Endometrial microvascular endothelial cells (primary cell): Measurements from ENCODE around the gene C9. TPM values are rescaled to one million over a fixed set of nuclear protein-coding genes. Genes with fewer than 3 reads are reported as not detected.
"Not testable (repeated sequence)": the region's sequence is repeated elsewhere in the genome, so short reads cannot be mapped to it uniquely, and the experiment has no call there.

Source experiments
- in situ Hi-C: cut with HindIII; loops from 2 replicates; pipeline ENCODE4 v1.10.0; 2017; ENCODE audit warnings: low sequenced_read_pairs, low pct_unique_long_range_greater_than_20kb; ENCODE audit errors: inconsistent ontology term
- total RNA-seq: library from RNA; depleted of rRNA; stranded (reverse); fragments of >200 nt; gene quantifications from one replicate; pipeline ENCODE4 v1.2.3, GENCODE V29; 2015; ENCODE audit errors: inconsistent ontology term

Gene C9
- total RNA-seq, 1 donor from 2014 or later: not detected

DNA sequence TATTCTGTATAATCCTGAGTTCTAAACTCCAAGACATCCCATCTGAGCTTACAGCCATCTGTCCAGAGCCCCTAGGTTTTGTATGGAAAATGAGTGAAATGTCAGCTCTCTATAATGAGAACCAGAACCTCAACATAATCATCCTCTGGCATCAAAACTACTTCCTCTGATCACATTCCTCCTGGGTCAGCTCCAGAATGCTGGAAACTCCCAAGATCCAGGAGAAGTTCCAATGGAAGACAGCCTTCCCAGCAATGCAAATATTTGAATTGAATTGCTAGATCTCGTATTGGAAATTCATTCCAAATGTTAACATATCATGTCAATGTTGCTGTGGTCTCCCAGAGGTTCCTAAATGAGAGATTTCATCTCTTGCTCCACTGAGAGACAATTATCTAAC is 23.8 kb downstream of the C9 start:
- in situ Hi-C loops: no loop called here

DNA sequence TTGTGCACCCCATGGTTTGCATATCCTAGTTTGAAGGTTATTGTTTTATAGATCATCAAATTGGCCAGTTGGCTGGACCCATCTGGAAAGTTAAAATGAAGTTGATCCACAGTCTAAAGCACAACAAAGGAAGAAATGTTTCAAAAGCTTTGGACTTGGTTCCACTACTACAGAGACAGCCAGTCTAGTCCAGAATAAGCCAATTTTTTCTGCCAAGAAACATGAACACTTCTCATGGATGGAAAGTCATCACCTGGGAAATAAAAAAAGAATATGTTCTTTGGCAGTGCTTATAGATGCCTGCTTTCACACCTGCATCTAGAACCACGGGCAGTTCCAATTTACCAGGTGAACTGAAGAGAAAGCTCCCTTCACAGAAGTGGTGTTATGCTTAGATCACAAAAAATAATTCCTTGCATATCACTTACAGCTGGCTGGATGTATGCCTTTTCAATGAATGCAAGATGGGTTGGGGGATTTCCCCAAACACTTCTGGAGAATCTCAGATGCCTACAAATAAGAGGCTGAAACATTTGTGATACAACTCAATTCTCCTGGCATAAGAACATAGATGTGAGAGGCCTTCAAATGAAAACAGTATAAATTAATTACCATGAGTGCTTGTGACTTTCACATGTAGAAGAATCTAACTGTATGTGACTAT is 26.9 kb downstream of the C9 start:
- in situ Hi-C loops: no loop called here

DNA sequence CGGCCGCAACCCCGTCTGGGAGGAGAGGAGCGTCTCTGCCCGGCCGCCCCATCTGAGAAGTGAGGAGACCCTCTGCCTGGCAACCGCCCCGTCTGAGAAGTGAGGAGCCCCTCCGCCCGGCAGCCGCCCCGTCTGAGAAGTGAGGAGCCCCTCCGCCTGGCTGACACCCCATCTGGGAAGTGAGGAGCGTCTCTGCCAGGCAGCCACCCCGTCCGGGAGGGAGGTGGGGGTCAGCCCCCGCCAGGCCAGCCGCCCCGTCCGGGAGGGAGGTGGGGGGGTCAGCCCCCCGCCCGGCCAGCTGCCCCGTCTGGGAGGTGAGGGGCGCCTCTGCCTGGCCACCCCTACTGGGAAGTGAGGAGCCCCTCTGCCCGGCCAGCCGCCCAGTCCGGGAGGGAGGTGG is 30.0 kb downstream of the C9 start:
- in situ Hi-C loops: not testable (repeated sequence)

DNA sequence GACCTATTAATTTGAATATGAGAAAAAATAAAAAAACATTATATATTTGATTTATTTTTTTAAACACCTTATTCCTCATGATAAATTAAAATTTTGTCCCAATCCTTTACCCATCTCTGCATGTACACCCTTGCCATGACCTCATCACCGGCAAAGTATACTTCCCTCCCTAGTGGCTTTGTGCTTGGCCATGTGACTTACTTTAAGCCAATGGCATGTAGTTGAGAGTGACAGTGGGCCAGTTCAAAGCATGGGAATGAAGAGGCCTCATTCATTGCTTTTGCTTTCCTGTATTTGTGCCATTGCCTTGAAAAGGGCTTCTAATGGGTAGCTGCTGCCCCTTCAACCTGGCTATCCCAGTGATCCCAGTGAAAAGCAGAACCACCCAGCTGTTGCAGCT is 31.2 kb downstream of the C9 start:
- in situ Hi-C loops: no loop called here

DNA sequence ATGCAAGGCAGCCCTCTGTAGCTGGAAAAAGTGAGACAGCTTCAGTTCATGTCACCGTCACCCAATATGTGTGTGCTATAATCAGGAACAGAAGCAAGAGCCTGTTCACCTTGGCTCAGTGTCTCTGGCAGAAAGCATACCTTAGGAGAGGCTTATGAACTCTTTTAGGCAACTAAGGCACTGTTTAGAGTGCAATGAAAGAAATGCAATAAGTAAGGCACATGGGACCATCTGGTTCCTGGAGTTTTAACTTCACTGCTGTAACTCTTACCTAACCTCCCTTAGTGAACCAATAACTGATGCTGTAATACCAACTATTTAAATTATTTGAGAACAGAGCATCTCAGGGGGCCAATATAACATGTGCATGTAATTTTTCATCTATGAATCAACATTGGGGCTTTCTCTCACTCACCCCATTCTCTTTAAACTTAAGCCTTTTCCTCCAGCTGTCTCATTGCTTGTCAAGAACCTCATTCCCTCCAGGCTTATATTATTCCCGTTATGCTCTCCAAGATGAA is 32.4 kb downstream of the C9 start:
- in situ Hi-C loops: no loop called here

DNA sequence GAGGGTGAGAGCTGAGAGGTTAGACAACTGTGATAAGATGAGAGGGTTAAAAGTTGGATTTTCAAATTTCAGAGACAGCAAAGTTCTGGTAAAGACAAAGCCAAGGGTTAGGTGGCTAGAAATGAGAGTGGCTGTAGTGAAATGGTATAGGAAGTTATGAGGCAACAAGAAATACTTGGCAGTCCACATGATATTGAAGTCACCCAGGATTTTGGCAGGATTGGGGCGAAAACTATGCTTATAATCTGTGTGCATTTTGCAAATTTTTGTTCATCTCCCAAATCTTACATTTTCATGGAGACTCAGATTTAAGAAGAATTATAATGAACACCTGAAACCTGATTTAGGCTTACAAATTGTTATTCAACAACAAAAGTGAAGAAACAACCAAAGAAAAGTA is 35.6 kb downstream of the C9 start:
- in situ Hi-C loops: no loop called here

DNA sequence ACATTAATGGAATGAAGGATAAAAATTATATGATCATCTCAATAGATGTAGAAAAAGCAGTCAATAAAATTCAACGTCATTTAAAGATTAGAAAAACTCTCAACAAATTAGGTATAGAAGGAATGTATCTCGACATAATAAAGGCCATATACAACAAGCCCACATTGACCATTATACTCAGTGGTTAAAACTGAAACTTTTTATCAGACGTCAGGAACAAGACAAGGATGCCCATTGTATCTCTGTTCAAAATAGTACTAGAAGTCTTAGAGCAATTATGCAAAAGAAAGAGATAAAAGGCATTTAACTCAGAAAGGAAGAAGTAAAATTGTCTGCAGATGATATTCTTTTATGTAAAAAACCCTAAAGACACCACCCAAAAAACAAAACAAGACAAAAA is 40.8 kb downstream of the C9 start:
- in situ Hi-C loops: no loop called here

DNA sequence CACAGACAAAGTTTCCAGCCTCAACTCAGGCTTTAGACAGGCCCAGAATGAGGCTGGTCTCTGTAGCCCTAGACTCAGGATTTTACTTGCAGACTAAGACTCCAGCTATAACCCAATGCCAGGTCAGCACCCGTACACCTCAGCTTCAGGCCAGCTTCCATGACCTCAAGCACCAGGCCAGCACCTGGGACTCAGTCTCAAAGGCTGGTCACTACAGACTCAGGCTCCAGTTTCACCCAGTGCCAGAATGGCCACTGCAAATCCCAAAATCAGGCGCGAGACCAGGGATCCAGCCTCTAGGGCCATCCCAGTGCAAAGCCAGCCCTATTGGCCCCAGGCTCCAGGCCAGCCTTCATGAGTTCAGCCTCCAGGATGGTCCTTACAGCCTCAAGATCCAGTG is 44.9 kb downstream of the C9 start:
- in situ Hi-C loops: no loop called here

DNA sequence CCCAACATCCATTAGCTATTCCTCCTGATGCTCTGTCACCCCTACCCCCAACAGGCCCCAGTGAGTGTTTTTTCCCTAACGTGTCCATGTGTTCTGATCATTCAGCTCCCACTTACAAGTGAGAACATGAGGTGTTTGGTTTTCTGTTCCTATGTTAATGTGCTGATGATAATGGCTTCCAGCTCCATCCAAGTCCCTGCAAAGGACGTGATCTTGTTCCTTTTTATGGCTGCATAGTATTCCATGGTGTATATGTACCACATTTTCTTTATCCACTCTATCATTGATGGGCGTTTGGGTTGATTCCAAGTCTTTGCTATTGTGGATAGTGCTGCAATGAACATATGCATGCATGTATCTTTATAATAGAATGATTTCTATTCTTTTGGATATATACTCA is 47.8 kb downstream of the C9 start:
- in situ Hi-C loops: not testable (repeated sequence)

DNA sequence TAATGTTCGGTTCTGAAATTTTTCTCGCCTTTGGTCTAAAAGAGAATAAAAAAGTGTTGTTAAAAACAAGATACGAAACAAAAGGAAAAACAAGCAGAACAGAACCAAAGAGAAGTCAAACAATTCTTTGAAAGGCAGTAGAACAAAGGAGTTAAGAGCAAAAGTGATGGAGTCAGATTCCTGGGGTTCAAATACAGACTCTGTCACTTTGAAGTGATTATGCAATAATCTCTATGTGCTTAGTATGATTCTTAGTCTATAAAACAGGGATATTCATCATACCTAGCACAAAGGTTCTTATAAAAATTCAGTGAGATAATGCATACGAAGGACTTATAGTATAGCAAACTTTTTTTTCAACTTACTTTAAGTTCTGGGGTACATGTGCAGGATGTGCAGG is 48.3 kb downstream of the C9 start:
- in situ Hi-C loops: no loop called here

DNA sequence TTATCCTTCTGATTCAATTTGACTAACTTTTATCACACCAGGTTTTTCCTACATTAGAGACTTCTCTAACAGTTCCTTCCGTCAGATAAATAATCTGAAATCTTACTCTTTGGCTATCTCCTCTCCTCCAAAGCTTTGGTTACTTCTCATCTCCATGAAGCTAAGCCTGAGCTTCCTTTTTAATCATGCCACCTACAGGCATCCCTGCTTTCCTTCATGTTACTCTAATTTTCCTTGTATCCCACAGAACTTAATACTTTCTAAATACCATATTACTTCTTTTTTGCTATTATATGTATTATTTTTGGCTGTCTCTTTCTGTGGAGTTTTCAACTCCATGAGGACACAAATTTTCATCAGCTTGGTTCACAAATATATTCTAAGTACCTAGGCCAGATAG is 49.7 kb downstream of the C9 start:
- in situ Hi-C loops: no loop called here

DNA sequence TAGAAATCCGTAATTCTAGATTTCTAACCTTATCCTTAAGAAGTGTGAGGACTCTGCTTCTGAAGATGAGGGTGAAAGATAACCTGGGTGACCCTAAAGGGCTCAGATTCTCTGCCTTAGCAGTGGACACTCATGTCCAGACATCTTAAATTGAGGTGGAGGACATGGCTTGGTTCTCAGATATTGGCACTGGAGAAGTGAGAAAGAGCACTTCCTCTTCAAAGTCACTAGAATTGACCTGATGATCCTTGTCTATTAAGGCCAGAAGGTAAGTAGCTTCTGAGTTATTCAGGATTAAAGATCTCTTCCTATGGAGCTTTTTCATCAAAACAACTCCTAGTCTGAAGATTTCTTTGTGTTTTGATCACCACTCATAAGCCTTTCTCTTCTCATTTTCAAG is 54.8 kb downstream of the C9 start:
- in situ Hi-C loops: no loop called here

DNA sequence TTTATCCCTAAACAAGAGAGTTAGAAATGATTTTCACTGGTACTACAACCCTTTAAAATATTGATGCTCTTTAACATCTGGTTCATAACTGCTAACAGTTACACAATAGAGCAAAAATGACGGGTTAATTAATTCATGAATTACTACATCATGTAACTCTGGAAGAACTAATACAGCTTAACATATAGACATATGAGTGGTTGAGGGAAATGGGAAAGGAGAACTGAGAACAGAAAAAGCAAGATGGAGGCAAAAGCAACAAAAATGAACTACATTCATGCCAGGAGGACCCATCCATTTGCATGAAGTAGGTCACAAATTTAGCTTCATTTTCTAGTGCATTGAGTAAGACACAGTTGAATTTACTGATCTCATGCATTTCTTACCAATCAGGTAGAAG is 61.8 kb downstream of the C9 start:
- in situ Hi-C loops: no loop called here

DNA sequence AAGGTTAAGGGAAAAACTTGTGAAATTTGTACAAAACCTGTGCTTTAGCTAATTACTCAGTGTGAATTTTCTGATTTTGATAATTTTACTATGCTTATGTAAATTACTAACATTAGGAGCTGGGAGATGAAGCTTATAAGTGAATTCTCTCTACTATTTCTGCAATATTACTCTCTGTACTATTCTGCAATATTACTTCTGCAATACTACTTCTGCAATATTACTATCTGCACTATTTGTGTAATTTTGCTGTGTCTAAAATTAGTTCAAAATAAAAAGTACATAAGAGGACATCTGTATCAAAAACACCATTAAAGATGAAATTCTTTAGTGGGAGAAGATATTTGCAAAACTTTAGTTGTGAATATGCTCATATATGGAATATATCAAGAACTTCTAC is 62.9 kb downstream of the C9 start:
- in situ Hi-C loops: no loop called here

DNA sequence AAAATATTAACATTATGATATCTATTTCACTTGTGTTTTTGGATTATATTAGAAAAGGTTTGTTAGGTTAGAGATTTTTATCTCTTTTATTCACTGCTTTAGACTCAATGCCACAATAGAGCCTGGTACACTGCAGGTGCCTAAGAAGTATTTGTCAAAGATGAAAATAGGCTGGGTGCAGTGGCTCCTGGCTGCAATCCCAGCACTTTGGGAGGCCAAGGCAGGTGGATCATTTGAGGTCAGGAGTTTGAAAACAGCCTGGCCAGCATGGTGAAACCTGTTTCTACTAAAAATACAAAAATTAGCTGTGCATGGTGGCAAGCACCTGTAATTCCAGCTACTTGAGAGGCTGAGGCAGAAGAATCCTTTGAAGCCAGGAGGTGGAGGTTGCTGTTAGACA is 64.3 kb downstream of the C9 start:
- in situ Hi-C loops: no loop called here

DNA sequence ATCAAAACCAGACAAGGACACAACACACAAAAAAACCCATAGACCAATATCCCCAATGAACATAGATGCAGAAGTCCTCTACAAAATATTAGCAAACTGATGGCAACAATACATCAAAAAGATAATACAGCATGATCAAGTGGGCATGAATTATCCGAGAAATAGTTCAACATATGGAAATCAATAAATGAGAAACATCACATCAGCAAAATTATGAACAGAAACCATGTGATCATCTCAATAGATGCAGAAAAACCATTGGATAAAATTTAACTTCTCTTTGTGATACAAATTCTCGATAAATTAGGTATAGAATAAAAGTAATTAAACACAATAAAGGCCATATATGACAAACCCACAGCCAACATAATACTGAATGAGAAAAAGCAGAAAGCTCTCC is 69.6 kb downstream of the C9 start:
- in situ Hi-C loops: no loop called here

DNA sequence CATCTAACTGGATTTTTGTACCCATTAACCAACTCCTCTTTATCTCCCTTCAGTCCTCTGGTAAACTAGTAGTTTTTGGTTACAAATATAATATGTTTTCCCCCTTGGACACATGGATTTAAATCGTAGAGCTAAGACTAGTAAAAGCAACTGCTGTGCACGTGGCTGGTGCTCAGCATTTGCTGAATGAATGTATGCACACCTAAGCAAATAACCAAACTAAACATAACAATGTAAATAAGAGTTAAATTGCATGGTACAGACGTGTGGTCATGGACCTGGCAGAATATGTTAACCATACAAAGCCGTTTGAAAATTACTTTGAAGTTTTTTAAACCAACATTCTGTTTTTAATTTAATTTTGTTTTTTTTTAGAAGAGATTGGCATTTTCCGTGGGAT is 79.7 kb downstream of the C9 start:
- in situ Hi-C loops: no loop called here

DNA sequence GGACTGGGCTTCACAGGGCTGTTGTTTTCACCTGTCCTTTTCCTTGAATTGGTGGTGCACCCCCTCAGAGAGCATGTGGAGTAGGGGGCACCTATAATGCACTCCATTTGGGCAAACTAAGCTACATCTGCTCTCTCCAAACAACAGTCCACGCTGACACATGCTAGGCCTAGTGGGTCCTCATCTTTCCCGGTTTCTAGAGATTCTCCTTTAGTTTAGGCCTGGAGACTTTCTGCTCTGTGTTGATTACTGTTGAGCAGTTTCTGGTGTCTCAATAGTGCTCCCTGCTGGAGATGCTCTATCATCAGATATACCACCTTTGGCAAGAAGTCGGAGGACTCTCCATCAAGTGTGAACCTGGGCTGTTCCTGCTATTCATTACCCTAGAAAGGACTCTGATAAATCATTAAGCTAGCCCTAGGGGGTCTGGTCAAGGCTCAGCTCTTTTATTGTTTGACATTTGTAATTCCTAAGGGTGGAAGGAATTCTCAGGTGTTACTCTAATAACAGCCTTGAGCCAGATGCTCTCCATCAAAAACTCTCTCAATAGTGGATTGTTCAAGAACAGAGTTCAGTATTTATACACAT is 81.0 kb downstream of the C9 start:
- in situ Hi-C loops: no loop called here

DNA sequence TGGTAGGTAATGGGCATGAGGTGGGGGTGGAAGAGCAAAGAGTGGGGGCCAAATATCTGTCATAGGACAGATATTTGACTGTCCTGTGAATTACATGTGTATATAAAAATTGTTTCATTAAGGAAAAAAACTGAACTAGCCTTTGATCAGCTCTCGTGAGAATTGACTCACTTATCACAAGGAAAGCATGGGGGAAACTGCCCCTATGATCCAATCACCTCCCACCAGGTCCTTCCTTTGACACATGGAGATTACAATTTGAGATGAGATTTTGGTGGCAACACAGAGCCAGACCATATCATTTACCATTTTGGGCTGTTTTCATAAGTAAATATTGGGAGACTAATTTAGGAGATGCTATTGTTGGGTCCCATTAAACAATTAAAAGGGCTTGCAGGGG is 81.7 kb downstream of the C9 start:
- in situ Hi-C loops: no loop called here

DNA sequence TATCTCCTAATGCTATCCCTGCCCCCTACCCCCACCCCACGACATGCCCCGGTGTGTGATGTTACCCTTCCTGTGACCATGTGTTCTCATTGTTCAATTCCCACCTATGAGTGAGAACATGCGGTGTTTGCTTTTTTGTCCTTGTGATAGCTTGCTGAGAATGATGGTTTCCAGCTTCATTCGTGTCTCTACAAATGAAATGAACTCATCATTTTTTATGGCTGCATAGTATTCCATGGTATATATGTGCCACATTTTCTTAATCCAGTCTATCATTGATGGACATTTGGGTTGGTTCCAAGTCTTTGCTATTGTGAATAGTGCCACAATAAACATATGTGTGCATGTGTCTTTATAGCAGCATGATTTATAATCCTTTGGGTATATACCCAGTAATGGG is 88.4 kb downstream of the C9 start:
- in situ Hi-C loops: not testable (repeated sequence)
